GM12878 (cell line): Measurements from ENCODE around the gene STARD8. TPM values are rescaled to one million over a fixed set of nuclear protein-coding genes. Genes with fewer than 3 reads are reported as not detected.
"Not testable (repeated sequence)": the region's sequence is repeated elsewhere in the genome, so short reads cannot be mapped to it uniquely, and the experiment has no call there.

Source experiments
- ATAC-seq: fragments of 200-7000 bp; cut with Tn5 transposase; 3 replicates; pipeline ENCODE4 v1.9.1; 2020; ENCODE audit warnings: mild to moderate bottlenecking, moderate library complexity
- BruUV-seq: library from RNA; stranded (reverse); fragments of 400-500 nt; replicated peaks from 2 replicates; lab custom pipeline; 2021; lab: Mats Ljungman, UMichigan
- CTCF ChIA-PET: fragments of 300-600 bp; sonication (Branson Sonifier 250); formaldehyde crosslinking; extraction: SDS; loops from one replicate; lab custom pipeline; 2021; ENCODE audit warnings: inconsistent platforms; lab: Yijun Ruan, JAX
- POLR2A ChIA-PET: fragments of 350-600 bp; formaldehyde crosslinking; extraction: SDS; loops from one replicate; lab custom pipeline; 2021; ENCODE audit warnings: inconsistent platforms; lab: Charles Lee
- RAD21 ChIA-PET: fragments of 300-600 bp; sonication (Branson Sonifier 250); formaldehyde crosslinking; loops from one replicate; lab custom pipeline; 2023; ENCODE audit warnings: antibody characterized with exemption; ENCODE audit not compliant: unreplicated experiment; lab: Charles Lee
- SMC1A ChIA-PET: fragments of 300-600 bp; sonication (Branson Sonifier 250); formaldehyde crosslinking; loops from one replicate; lab custom pipeline; 2023; ENCODE audit not compliant: unreplicated experiment, uncharacterized antibody; lab: Charles Lee
- DNase-seq: peaks from one replicate; pipeline ENCODE4 v3.0.0-alpha.2; 2011; ENCODE audit warnings: low read depth, low spot score
- FAIRE-seq: peaks from 3 replicates; lab custom pipeline; 2011; peaks lifted over from hg19 to GRCh38; lab: Jason Lieb, UNC
- H2AFZ ChIP-seq: 2 replicates; pipeline ENCODE4 v1.6.0; 2011; ENCODE audit warnings: low read depth, low read length, control low read depth; ENCODE audit not compliant: control insufficient read depth
- H3K27ac ChIP-seq: 2 replicates; pipeline ENCODE4 v1.5.1; 2011; ENCODE audit warnings: control low read depth; ENCODE audit not compliant: control insufficient read depth, insufficient read depth
- H3K27me3 ChIP-seq, 2 experiments: replicated peaks in 1 of 2; 2 replicates each; pipeline versions ENCODE4 v1.6.0 to v1.6.1; 2011; ENCODE audit warnings: low read length in 1 of 2; ENCODE audit not compliant: control insufficient read depth in 2 of 2, insufficient read depth in 2 of 2
- H3K36me3 ChIP-seq, 2 experiments: 2 replicates each; pipeline ENCODE4 v1.5.1; 2011; ENCODE audit warnings: low read length in 1 of 2; ENCODE audit not compliant: control insufficient read depth in 2 of 2, insufficient read depth in 2 of 2
- H3K4me1 ChIP-seq: 2 replicates; pipeline ENCODE4 v1.6.1; 2011; ENCODE audit warnings: mild to moderate bottlenecking, low read length, moderate library complexity, mixed read lengths; ENCODE audit not compliant: control insufficient read depth, insufficient read depth
- H3K4me2 ChIP-seq: 2 replicates; pipeline ENCODE4 v1.6.0; 2011; ENCODE audit warnings: control low read depth; ENCODE audit not compliant: control insufficient read depth, insufficient read depth
- H3K4me3 ChIP-seq: fragments of 200-600 bp; sonication (generic); 2 replicates; pipeline ENCODE4 v1.5.1; 2016
- H3K79me2 ChIP-seq: 2 replicates; pipeline ENCODE4 v1.6.0; 2011; ENCODE audit warnings: low read length; ENCODE audit not compliant: control insufficient read depth, insufficient read depth
- H3K9ac ChIP-seq: 2 replicates; pipeline ENCODE4 v1.8.0; 2011; ENCODE audit warnings: low read length, control low read depth, mixed read lengths; ENCODE audit not compliant: control insufficient read depth, insufficient read depth
- H3K9me3 ChIP-seq: replicated peaks from 3 replicates; pipeline ENCODE4 v1.5.1; 2011; ENCODE audit warnings: mild to moderate bottlenecking, low read length; ENCODE audit not compliant: control insufficient read depth, insufficient read depth
- H4K20me1 ChIP-seq: 2 replicates; pipeline ENCODE4 v1.6.0; 2011; ENCODE audit not compliant: control insufficient read depth, insufficient read depth
- HSF1 ChIP-seq: fragments of 150-350 bp; IDR thresholded peaks from 2 replicates; pipeline ENCODE4 v1.6.1; 2014; ENCODE audit warnings: mild to moderate bottlenecking, low read depth, low read length
- IRF3 ChIP-seq: fragments of 450-650 bp; IDR thresholded peaks from 2 replicates; pipeline ENCODE4 v1.6.1; 2014; ENCODE audit warnings: mild to moderate bottlenecking
- NR2C2 ChIP-seq: IDR thresholded peaks from 2 replicates; pipeline ENCODE4 v1.6.1; 2011; ENCODE audit warnings: borderline replicate concordance, low read depth; ENCODE audit not compliant: control insufficient read depth, insufficient read length
- SIX5 ChIP-seq: IDR thresholded peaks from 2 replicates; pipeline ENCODE4 v1.6.1; 2011; ENCODE audit warnings: mild to moderate bottlenecking, low read depth, low read length, moderate library complexity; ENCODE audit not compliant: severe bottlenecking
- SPI1 ChIP-seq: IDR thresholded peaks from 2 replicates; pipeline ENCODE4 v1.6.1; 2011; ENCODE audit warnings: low read depth, mild to moderate bottlenecking, low read length, moderate library complexity, borderline replicate concordance; ENCODE audit not compliant: insufficient read depth
- YY1 ChIP-seq: IDR thresholded peaks from 2 replicates; pipeline ENCODE4 v1.6.1; 2011; ENCODE audit warnings: low read depth, mild to moderate bottlenecking, low read length
- WGBS: methylation state at CpG from one replicate; pipeline ENCODE4 v1.1.6; 2016; ENCODE audit warnings: low lambda C conversion rate; ENCODE audit not compliant: insufficient replicate concordance, insufficient coverage; ENCODE audit errors: missing lambda C conversion rate; 5-methylcytosine and 5-hydroxymethylcytosine counted together
- in situ Hi-C: fragments of 300-500 bp; cut with MboI; formaldehyde crosslinking; loops from 9 replicates; pipeline ENCODE4 v1.14.3; 2018; ENCODE audit warnings: mixed read lengths
- intact Hi-C: fragments of 100-400 bp; cut with micrococcal nuclease; formaldehyde crosslinking; loops from one replicate; pipeline ENCODE4 v1.14.2; 2022; ENCODE audit not compliant: unreplicated experiment
- polyA plus RNA-seq, 11 experiments: library from polyadenylated mRNA; depleted of rRNA in 4 of 11; unstranded in 6 of 11; stranded (reverse) in 5 of 11; fragments of >200 nt; fragmentation: Nextera tagmentation in 4 of 11; fragmentation: Illumina TruSeq in 1 of 11; extraction: Ambion mirVana in 4 of 11; extraction: Trizol in 1 of 11; gene quantifications; 1 replicate in 1 of 11; 2 replicates in 10 of 11; pipeline versions ENCODE4 v1.2.1 to v1.2.3, GENCODE V29; 2011 to 2016; ENCODE audit warnings: inconsistent platforms in 2 of 11, missing spikeins in 2 of 11, low read depth in 1 of 11
- total RNA-seq, 4 experiments: library from RNA; depleted of rRNA in 3 of 4; stranded (reverse); fragments of >200 nt in 3 of 4; fragmentation: Illumina TruSeq in 1 of 4; extraction: Trizol in 1 of 4; gene quantifications; 2 replicates each; pipeline versions ENCODE4 v1.2.1 to v1.2.3, GENCODE V29; 2013 to 2021

The STARD8 gene
- total and polyA plus RNA-seq, 10 of the 15 experiments (the other 5 are each of a cell fraction or from before 2014, with no cell fraction given): 0.03 to 0.14 (median 0.07) TPM; not detected in 6

DNA sequence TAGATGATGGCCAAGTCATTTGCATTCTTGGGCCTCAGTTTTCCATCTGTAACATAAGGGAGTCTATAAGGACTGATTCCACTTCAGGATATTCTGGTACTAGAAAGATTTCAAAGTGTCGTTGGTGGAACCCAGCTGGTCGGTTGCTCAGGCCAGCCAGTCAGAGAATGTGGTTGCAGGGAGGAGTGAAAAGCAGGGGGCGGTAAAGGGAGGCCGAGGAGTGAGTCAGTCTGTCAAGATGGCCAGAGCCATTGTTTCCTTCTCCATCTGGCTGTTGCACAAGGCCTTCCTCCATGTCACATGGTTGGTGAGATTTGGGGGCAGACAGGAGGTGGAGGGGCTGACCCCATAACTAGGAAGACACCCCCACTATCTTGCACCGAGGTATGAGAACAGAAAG is 38.2 kb downstream of the STARD8 start (continued):
- TF ChIP-seq NR2C2 (no peak), IRF3 (no peak), SIX5 (no peak), YY1 (no peak), HSF1 (no peak)

DNA sequence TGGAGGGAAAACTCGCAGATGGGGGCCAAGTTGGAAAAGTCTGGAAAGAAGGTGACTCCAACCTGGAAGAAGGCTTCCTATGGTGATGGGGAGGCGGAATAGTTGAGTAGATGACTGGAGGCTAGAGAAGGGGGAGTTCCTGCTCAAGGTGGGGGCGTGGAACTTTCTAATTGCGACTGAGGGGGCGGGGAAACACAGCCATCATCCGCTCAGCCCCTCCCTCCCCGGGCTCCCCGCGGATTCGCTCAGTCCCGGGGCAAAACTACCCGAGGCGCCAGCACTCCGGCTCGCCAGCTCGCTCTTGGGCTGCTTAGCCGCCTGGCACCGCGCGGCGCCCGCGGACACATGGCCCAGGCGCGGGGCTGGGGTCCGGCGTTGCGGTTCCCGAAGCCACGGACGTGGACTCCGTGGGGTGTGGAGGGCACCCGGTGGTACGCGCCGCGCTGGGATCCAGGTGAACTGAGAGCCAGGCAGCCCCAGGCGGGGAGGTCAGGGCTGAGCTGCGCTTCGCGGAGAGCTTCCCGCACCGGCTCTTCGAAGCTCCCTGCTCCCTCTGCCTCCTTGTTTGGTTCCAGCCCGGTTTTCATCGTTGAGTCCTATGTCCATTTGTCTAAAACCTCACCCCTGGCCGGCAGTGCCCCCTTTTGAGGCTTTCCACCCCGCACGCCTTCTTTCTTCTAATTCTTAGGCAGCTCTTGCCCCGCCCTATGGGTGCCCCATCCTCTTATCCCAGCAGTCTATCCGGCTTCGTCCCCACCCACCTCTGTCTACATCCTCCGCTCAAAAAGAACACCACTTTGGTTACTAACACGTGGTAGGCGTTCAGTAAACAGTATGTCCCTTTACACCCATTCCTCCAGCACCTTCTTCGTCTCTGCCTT is 38.9 kb downstream of the STARD8 start:
- no peak for TF ChIP-seq SPI1
- TF ChIP-seq, all 136 proteins: peak for 0
- Histone ChIP-seq H3K4me3 (no peak overlapping the region), H3K9ac (no peak overlapping the region), H3K36me3 (no peaks in the 10 kb centered on the region), H3K4me1 (no peaks in the 10 kb centered on the region), H3K27me3 (no peaks in the 10 kb centered on the region; a peak in 1 of 4 replicates), H3K79me2 (no peaks in the 10 kb centered on the region), H4K20me1 (no peaks in the 10 kb centered on the region), H3K4me2 (peak overlapping the region; percentile 18; the same call in 1 of the 2 replicates), H2AFZ (no peak overlapping the region), H3K9me3 (no peaks in the 10 kb centered on the region; the same call in 2 of the 3 replicates), H3K27ac (no peak overlapping the region)
- intact Hi-C loops: no loop called here
- RAD21 ChIA-PET: no interaction called here
- POLR2A ChIA-PET: no interaction called here
- DNase-seq: no peak
- ATAC-seq: peak; percentile 23; the same call in 2 of the 3 replicates
- SMC1A ChIA-PET: no interaction called here
- WGBS: 27% methylated on average over 43 of the region's 56 CpGs
- BruUV-seq: no TSS peak
- CTCF ChIA-PET: no interaction called here
- in situ Hi-C loops: no loop called here
- no peak for FAIRE-seq

DNA sequence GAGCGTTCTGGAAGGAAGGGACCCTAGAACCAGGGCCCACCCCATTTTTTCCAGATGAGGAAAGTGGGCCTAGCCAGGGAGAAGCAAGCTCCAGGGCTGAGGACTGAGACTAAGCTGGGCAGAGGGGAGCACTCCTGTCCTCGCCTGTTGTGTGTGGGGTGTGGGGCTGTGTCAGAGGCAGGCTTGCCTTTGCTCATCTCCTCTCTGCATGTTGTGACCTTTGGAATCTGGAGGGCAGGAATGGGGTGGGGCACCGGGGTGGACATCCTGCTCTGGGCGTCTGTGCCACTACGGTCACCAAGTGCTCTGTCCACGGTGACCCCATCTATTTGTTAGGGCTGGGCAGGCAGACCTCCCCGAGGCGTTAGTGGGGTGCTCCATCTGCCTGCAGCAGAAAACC is 41.5 kb downstream of the STARD8 start:
- H3K36me3 ChIP-seq, H3K9me3 ChIP-seq, H3K79me2 ChIP-seq, H2AFZ ChIP-seq, BruUV-seq, POLR2A ChIA-PET, H3K4me3 ChIP-seq, FAIRE-seq, ATAC-seq, H3K27ac ChIP-seq, H3K9ac ChIP-seq, in situ Hi-C loops, H3K4me1 ChIP-seq, H4K20me1 ChIP-seq, RAD21 ChIA-PET, intact Hi-C loops, CTCF ChIA-PET, SMC1A ChIA-PET, DNase-seq, H3K27me3 ChIP-seq, H3K4me2 ChIP-seq: not testable (repeated sequence)
- 12% methylated on average over 6 of the region's 8 CpGs for whole genome bisulfite sequencing
